Mesenchymal stem cell (in vitro differentiated cells and primary cell): ENCODE data around the gene LAMC2.

ENCODE experiments used
- DNase-seq: peaks from one replicate; pipeline ENCODE4 v3.0.0-alpha.2; 2013
- H2AFZ ChIP-seq: one replicate; pipeline ENCODE4 v1.6.1; 2013; ENCODE audit warnings: low read depth, mild to moderate bottlenecking, control low read depth, inconsistent platforms, low read length, moderate library complexity
- H2AK5ac ChIP-seq: 2 replicates; pipeline ENCODE4 v1.6.1; 2013; ENCODE audit warnings: low read length, moderate library complexity, mild to moderate bottlenecking, inconsistent platforms; ENCODE audit not compliant: severe bottlenecking
- H2BK120ac ChIP-seq: one replicate; pipeline ENCODE4 v1.6.1; 2013; ENCODE audit warnings: low read depth, mild to moderate bottlenecking, inconsistent platforms, low read length, moderate library complexity
- H2BK12ac ChIP-seq, 2 experiments: one replicate each; pipeline ENCODE4 v1.6.1; 2013; ENCODE audit warnings: inconsistent platforms in 2 of 2, low read length in 2 of 2, mild to moderate bottlenecking in 2 of 2, moderate library complexity in 2 of 2, control low read depth in 1 of 2
- H2BK15ac ChIP-seq: one replicate; pipeline ENCODE4 v1.6.1; 2013; ENCODE audit warnings: mild to moderate bottlenecking, low read depth, inconsistent platforms; ENCODE audit not compliant: poor library complexity, severe bottlenecking
- H2BK5ac ChIP-seq: 2 replicates; pipeline ENCODE4 v1.6.1; 2013; ENCODE audit warnings: low read depth, mild to moderate bottlenecking, low read length, control low read depth, inconsistent platforms; ENCODE audit not compliant: poor library complexity, severe bottlenecking
- H3K14ac ChIP-seq, 2 experiments: one replicate each; pipeline ENCODE4 v1.6.1; 2013; ENCODE audit warnings: inconsistent platforms in 2 of 2, low read length in 2 of 2, control low read depth in 1 of 2, mild to moderate bottlenecking in 1 of 2, moderate library complexity in 1 of 2
- H3K18ac ChIP-seq, 2 experiments: one replicate each; pipeline ENCODE4 v1.6.1; 2013; ENCODE audit warnings: inconsistent platforms in 2 of 2, low read length in 2 of 2, control low read depth in 1 of 2, low read depth in 1 of 2, mild to moderate bottlenecking in 1 of 2
- H3K23ac ChIP-seq, 2 experiments: one replicate each; pipeline ENCODE4 v1.6.1; 2013; ENCODE audit warnings: inconsistent platforms in 2 of 2, low read length in 2 of 2, mild to moderate bottlenecking in 2 of 2, moderate library complexity in 2 of 2, control low read depth in 1 of 2
- H3K27ac ChIP-seq: 2 replicates; pipeline ENCODE4 v1.5.1; 2013; ENCODE audit warnings: mild to moderate bottlenecking, moderate library complexity, low read length, control low read depth, inconsistent platforms; ENCODE audit not compliant: poor library complexity, severe bottlenecking
- H3K27me3 ChIP-seq, 2 experiments: 2 replicates each; pipeline versions ENCODE4 v1.6.1 to v1.7.0; 2013; ENCODE audit warnings: low read length in 2 of 2, mild to moderate bottlenecking in 2 of 2, moderate library complexity in 2 of 2, control low read depth in 1 of 2, inconsistent platforms in 1 of 2; ENCODE audit not compliant: control insufficient read depth in 1 of 2, insufficient read depth in 1 of 2
- H3K36me3 ChIP-seq, 2 experiments: 2 replicates each; pipeline versions ENCODE4 v1.6.1 to v1.7.0; 2013; ENCODE audit warnings: low read length in 2 of 2, control low read depth in 1 of 2, inconsistent platforms in 1 of 2, low read depth in 1 of 2, mild to moderate bottlenecking in 1 of 2; ENCODE audit not compliant: insufficient read depth in 2 of 2, control insufficient read depth in 1 of 2
- H3K4ac ChIP-seq, 2 experiments: one replicate each; pipeline ENCODE4 v1.6.1; 2013; ENCODE audit warnings: inconsistent platforms in 2 of 2, low read length in 2 of 2, mild to moderate bottlenecking in 2 of 2, moderate library complexity in 2 of 2, control low read depth in 1 of 2, low read depth in 1 of 2
- H3K4me1 ChIP-seq: 2 replicates; pipeline ENCODE4 v1.6.1; 2013; ENCODE audit warnings: low read depth, low read length, control low read depth; ENCODE audit not compliant: control insufficient read depth, insufficient read depth
- H3K4me2 ChIP-seq: 2 replicates; pipeline ENCODE4 v1.6.1; 2013; ENCODE audit warnings: low read length, mild to moderate bottlenecking, inconsistent platforms; ENCODE audit not compliant: poor library complexity, severe bottlenecking
- H3K4me3 ChIP-seq, 2 experiments: 2 replicates each; pipeline versions ENCODE4 v1.5.1 to v1.7.0; 2013; ENCODE audit warnings: low read length in 2 of 2, mild to moderate bottlenecking in 2 of 2, control low read depth in 1 of 2, low read depth in 1 of 2; ENCODE audit not compliant: insufficient read depth in 1 of 2
- H3K79me1 ChIP-seq: replicated peaks from 2 replicates; pipeline ENCODE4 v1.6.1; 2013; ENCODE audit warnings: mild to moderate bottlenecking, control low read depth, low read length, inconsistent platforms; ENCODE audit not compliant: poor library complexity, severe bottlenecking
- H3K9ac ChIP-seq: 2 replicates; pipeline ENCODE4 v1.7.0; 2013; ENCODE audit warnings: mild to moderate bottlenecking, low read length, moderate library complexity
- H3K9me3 ChIP-seq: 2 replicates; pipeline ENCODE4 v1.7.0; 2013; ENCODE audit warnings: mild to moderate bottlenecking, low read length; ENCODE audit not compliant: control insufficient read depth
- H4K8ac ChIP-seq: one replicate; pipeline ENCODE4 v1.6.1; 2013; ENCODE audit warnings: inconsistent platforms, mild to moderate bottlenecking, low read length, moderate library complexity
- H4K91ac ChIP-seq: one replicate; pipeline ENCODE4 v1.6.1; 2013; ENCODE audit warnings: mild to moderate bottlenecking, low read length, inconsistent platforms
- WGBS: methylation state at CpG from one replicate; pipeline ENCODE4 v1.1.7; 2013; ENCODE audit warnings: mixed read lengths; 5-methylcytosine and 5-hydroxymethylcytosine counted together

The LAMC2 gene

DNA sequence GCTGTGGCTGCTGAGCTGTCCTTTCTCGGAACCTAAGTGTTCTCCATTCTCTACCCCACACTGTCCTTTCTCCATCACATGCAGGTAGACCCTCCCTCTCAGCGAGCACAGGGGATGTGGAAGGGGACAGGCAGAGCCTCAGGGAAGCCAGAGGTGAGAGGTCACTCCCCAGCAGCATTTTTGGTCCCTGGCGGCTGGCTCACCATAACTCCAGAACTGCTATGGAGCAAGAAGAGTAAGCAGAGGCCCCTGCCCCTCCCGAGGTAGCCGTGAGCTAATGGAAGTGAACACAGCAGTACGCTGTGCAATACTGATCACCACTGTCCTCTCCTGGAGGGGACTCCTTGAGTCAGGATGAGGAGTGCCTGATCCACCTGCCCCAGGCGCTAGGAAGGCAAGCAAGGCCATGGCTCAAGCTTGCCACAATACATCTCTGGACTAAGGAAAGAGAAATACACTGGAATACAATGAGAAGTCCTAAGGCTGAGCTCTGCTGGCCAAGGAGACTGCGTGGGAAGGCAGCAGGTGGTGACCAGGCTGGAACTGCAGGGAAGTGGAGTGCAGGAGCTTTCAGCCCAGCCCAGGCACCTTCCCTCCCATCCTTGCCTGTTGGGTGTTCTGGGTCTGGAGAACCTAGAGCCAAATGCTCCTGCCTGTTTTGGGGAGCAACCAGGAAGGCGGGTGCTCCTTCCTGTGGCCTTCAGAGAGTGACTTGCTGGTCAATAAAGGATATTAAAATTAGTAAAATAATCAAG, 96.2 kb downstream of the LAMC2 start:
- Histone ChIP-seq H3K9me3 (no peaks in the 10 kb centered on the region), H2BK5ac (no peak overlapping the region), H2AFZ (no peak overlapping the region), H2BK15ac (no peak overlapping the region), H3K4me1 (peaks cover 23% of the 10 kb centered on the region), H3K18ac (peak overlapping the region; percentile 2 to 81), H3K4ac (peak overlapping the region in 1 of 2 experiments; percentile 19), H3K79me1 (no peaks in the 10 kb centered on the region), H2BK12ac (peak overlapping the region; percentile 15 to 69), H3K14ac (peak overlapping the region in 1 of 2 experiments; percentile 44), H3K27me3 (peaks cover 0 to 3% of the 10 kb centered on the region in 2 experiments), H3K9ac (peak overlapping the region; percentile 73), H3K23ac (no peak overlapping the region), H4K91ac (peak overlapping the region; percentile 47), H3K4me3 (no peak overlapping the region), H3K36me3 (no peaks in the 10 kb centered on the region), H3K4me2 (no peak overlapping the region), H3K27ac (no peak overlapping the region), H4K8ac (no peak overlapping the region), H2BK120ac (no peak overlapping the region), H2AK5ac (no peak overlapping the region)
- DNase-seq = no peak
- WGBS = 85% methylated on average over 8 of the region's 9 CpGs

DNA sequence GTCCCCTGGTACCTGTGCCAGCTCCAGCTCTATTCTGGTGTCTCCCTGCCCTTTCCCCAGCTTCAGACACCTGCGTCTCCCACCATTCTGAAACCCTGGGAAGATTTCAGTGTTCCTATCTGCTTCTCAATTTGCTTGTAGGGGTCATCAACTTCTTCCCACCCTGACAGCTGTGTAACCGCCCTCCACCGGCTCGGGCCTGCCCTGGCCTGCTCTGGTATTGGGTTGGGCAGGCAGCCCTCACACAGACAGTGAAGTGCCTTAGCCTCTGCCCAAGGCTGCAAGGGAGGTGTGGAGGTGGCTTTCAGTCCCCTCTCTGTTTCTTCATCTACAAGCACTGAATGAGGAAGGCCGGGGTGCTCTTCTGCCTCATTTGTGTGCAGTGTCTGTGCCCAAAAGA, 97.2 kb downstream of the LAMC2 start:
- no peak overlapping the region for H3K4me2 ChIP-seq
- no peak overlapping the region for H3K4ac ChIP-seq
- H4K91ac ChIP-seq = no peak overlapping the region
- H3K23ac ChIP-seq = no peak overlapping the region
- no peaks in the 10 kb centered on the region for H3K36me3 ChIP-seq
- H3K4me1 ChIP-seq = peaks cover 28% of the 10 kb centered on the region
- H3K9ac ChIP-seq = no peak overlapping the region
- no peak overlapping the region for H3K27ac ChIP-seq
- no peak overlapping the region for H2AK5ac ChIP-seq
- H2BK120ac ChIP-seq = no peak overlapping the region
- peaks cover 0 to 3% of the 10 kb centered on the region in 2 experiments for H3K27me3 ChIP-seq
- H3K4me3 ChIP-seq = no peak overlapping the region
- no peak overlapping the region for H2BK5ac ChIP-seq
- H2AFZ ChIP-seq = no peak overlapping the region
- peaks cover 2% of the 10 kb centered on the region for H3K9me3 ChIP-seq
- no peaks in the 10 kb centered on the region for H3K79me1 ChIP-seq
- H2BK15ac ChIP-seq = no peak overlapping the region
- DNase-seq = no peak
- H3K14ac ChIP-seq = peak overlapping the region in 1 of 2 experiments; percentile 26
- H2BK12ac ChIP-seq = peak overlapping the region in 1 of 2 experiments; percentile 49
- H4K8ac ChIP-seq = no peak overlapping the region
- WGBS = 99% methylated on average over 5 of the region's 5 CpGs
- no peak overlapping the region for H3K18ac ChIP-seq

GRCh38 chr1:183284086-183284485, 98.0 kb downstream of the LAMC2 start:
- Histone ChIP-seq H3K79me1 (no peaks in the 10 kb centered on the region), H2BK5ac (no peak overlapping the region), H3K23ac (no peak overlapping the region), H3K4me3 (no peak overlapping the region), H2BK12ac (no peak overlapping the region), H3K9ac (no peak overlapping the region), H4K8ac (no peak overlapping the region), H3K4me2 (no peak overlapping the region), H3K18ac (no peak overlapping the region), H3K9me3 (peaks cover 8% of the 10 kb centered on the region), H2AFZ (no peak overlapping the region), H3K27ac (no peak overlapping the region), H3K4me1 (peaks cover 20% of the 10 kb centered on the region), H4K91ac (no peak overlapping the region), H2AK5ac (no peak overlapping the region), H2BK120ac (no peak overlapping the region), H3K4ac (no peak overlapping the region), H3K27me3 (peaks cover 0 to 3% of the 10 kb centered on the region in 2 experiments), H2BK15ac (no peak overlapping the region), H3K14ac (no peak overlapping the region), H3K36me3 (no peaks in the 10 kb centered on the region)
- WGBS = 92% methylated on average over 5 of the region's 5 CpGs
- DNase-seq = no peak

DNA sequence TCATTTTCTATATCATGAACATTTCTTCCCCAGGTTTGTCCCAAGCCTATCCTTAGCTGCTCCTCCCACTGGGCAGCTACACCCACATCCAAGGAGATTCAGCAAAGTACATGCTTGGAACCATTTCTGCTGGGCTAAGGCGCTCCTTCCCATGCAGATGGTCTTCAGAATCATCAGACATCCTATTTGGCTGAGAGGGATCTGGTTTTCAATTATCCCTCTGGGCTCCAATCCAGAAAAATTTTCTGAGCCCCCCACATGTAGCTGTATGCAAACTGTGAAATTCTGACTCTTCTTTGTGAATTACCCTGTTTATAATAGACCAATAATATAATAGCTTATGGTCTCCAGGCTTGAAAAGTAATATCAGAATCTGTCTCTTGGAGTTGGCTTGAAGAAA, 99.2 kb downstream of the LAMC2 start:
- peaks cover 0 to 3% of the 10 kb centered on the region in 2 experiments for H3K27me3 ChIP-seq
- H3K23ac ChIP-seq = no peak overlapping the region
- no peak overlapping the region for H3K27ac ChIP-seq
- DNase-seq = no peak
- no peak overlapping the region for H3K4ac ChIP-seq
- no peak overlapping the region for H4K91ac ChIP-seq
- no peak overlapping the region for H2BK120ac ChIP-seq
- no peak overlapping the region for H3K4me3 ChIP-seq
- H2BK5ac ChIP-seq = no peak overlapping the region
- no peak overlapping the region for H2BK12ac ChIP-seq
- no peak overlapping the region for H2AK5ac ChIP-seq
- H3K14ac ChIP-seq = no peak overlapping the region
- H3K18ac ChIP-seq = no peak overlapping the region
- 95% methylated on average over 1 of the region's 1 CpG for WGBS
- H3K79me1 ChIP-seq = no peaks in the 10 kb centered on the region
- peaks cover 14% of the 10 kb centered on the region for H3K4me1 ChIP-seq
- no peak overlapping the region for H2AFZ ChIP-seq
- H4K8ac ChIP-seq = no peak overlapping the region
- H3K36me3 ChIP-seq = no peaks in the 10 kb centered on the region
- H3K4me2 ChIP-seq = no peak overlapping the region
- H3K9ac ChIP-seq = no peak overlapping the region
- peaks cover 8% of the 10 kb centered on the region for H3K9me3 ChIP-seq
- no peak overlapping the region for H2BK15ac ChIP-seq
